ENCODE data around the gene KRTAP5-6. TPM values are rescaled to one million over a fixed set of nuclear protein-coding genes. Genes with fewer than 3 reads are reported as not detected.

Gene KRTAP5-6
- polyA plus RNA-seq, 4 donors = 0.14 TPM; not detected in 3

DNA sequence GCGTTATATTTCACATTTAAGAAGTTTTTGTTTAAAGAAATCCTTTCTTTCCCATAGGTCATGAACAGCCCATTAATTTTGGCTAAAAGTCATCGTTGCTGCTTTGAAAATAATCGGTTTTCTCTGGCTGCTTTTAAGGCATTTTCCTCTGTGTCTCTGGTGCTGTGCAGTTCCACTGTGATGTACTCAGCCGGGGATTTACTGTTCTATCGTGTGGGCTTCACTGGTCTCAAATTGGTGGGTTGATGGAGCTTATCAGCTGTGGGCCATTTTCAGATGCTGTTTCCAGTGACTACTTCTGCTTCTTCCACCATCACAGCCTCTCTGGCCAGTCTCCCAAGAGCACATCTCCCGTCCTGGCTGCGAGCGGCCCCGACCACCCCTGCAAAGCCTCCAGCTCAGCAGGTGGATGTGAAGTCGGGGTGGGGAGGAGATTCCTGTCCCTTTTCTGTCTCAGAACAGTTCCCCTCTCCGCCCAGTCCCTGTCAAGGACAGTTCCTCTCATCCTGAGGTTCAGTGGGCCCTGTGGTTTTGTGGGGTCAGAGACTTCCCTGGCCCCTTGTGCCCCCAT, 33.1 kb downstream of the KRTAP5-6 start:
- no peak for DNase-seq (ENCODE audit: low read depth in 4 of 4, low spot score in 3 of 4)

DNA sequence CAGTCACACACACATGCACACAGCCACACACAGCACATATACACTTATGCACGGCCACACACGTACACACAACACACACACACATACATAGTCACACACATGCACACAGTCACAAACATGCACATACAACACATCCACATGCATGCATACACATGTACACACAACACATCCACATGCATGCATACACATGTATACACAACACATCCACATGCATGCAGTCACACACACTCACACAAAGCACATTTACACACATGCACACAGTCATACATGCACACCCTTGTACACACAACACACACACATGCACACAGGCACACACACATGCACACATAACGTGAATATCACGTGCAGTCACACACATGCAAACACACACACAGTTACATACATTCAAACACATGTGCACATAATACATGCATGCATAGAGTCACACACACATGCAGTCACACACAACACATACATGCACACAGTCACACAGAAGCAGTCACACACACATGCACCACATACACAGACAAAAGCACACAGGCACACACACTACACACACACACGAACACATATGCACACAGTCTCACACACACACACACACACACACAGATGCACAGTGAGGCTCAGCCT, 34.6 kb downstream of the KRTAP5-6 start:
- no peak for DNase-seq (ENCODE audit: low read depth in 4 of 4, low spot score in 3 of 4)

DNA sequence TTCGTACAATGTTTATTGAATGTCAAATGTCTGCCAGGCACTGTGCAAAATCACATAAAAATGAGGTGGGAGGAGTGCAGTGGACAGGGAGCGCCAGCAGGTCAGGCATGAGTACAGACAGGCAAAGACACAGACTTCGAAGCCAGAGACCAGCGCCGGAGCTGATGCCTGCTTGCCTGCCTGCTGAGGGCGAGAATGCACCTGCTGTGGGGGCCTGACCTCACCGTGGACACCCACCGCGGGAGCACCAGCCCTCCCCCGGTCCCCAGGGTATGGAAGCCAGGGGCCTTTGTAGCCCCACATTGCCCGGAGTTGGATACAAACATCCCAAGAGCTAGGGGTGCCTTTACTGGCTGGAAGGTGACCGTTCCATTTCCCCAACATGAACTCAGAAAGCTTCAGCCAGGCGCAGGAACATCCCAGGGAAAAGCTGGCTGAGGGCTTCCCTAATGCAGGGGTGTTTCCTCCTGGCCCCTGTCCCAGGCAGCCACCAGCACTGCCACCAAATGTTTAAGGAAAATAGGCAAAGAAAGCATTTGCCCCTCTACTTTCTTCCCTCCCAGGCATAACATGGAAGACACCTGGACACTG, 35.5 kb downstream of the KRTAP5-6 start:
- DNase-seq (ENCODE audit: low read depth in 4 of 4, low spot score in 3 of 4) = no peak

DNA sequence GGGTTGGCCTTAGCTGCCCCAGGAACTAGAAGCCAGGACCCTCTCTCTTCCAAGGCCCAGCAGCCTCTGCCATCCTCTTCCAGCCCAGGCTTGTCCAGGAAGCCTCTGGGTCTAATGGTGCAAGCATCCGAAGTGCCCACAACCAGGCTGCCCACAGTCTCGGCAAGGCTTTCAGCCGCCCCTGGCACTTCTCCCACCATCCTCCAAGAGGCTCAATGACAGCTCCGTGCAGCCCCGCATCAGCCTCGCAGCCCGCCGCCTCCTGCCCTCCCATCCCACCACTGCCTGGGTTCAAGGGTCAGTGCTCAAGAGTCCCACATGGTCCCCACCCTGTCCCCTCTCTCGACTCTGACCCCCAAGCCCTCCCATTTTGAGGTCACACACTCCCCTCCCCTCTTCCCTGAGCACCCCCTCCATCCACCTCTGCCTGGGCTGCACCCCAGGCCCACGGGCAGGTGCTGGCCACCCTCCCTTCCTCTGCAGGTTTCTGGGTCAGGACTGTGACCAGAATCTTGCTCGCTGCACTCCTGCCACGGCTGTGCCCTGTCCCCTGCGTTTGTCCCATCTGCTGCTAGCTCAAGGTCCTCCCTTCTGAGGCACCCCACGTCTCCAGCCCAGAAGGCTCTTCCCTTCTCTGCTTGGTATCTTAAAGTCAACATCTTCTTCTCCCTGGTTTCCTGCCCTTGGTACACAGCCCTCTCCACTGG, 36.2 kb downstream of the KRTAP5-6 start:
- DNase-seq (ENCODE audit: low read depth in 4 of 4, low spot score in 3 of 4) = no peak

DNA sequence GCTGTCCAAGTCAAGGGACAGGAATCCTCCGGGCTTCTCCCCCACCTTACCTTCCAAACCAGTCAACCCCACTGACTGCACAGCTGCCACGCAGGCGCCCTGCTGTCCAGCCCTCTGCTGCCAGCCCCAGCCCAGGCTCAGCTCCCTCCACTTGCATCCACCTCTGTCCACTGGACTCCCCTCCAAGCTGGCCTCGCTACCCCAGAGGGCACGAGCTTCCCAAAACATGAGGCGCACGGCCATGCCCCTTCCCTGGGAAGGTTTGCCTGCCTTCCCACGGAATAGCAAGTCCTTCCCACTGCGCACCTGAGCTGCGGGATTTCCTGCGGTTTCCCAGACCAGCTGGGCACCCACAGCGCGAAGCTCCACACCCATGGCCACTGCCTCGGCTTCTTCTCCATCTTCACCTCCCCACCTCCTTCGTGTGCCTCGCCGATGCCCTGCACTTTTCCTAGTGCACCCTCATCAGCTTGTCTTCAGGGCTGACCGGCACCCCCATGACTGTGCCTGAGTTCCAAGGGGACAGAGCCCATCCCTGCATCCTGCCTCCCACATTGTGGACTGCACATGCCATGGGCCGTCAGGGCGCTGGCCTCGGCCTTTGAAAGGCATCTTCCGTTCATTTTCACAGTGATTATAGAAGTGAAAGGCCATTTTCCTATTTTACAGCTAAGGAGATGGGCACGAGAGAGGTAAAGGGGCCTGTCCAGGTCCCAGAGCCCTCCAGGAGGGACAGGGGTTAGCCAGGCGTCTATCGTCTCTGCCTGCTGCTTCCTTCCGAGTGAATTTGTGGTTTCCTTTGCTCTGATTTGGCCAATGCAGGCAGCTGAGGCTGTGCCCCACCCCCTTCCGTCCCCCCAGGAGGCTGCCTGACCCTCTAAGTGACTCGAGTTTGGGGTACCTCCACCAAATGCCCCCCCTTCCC, 37.0 kb downstream of the KRTAP5-6 start:
- no peak for DNase-seq (ENCODE audit: low read depth in 4 of 4, low spot score in 3 of 4)

DNA sequence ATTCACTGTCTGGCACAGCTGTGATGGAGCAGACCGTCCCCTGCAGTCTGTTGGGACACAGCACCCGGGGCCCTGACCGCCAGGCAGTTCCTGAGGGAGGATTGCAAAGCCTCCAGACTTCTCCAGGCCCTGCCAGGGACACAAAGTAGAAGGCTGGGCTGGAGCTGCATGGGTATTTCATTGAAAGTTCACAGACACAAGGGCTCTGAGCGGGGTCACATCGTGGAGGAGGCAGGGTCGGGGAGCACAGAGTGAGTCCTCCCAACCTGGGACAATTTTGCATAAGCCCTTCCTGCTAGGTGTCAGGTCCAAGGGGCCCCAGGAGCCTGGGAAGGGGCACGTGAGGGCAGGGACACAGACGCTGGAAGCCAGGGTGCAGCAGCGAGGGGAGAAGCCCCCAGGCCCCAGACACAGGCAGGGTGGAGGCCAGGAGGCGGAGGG, 37.7 kb downstream of the KRTAP5-6 start:
- no peak for DNase-seq (ENCODE audit: low read depth in 4 of 4, low spot score in 3 of 4)

DNA sequence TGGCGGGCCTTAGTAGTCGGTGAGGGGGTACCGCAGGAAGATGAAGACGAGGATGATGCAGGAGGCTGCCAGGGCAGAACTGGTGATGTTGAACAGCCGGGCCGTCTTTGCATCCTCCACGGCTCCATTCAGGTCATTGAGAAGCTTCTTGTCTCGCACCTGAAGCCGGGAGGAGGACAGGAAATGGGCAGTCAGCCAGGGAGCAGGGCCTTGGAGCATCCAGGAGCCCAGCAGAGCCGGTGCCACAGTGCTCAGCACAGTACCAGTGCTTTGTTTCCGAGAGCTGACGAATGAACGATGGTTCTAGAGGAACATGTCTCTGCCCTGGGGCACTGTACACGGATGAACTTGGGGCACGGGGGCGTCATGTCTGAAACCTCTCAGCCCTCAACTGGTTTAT, 38.3 kb downstream of the KRTAP5-6 start:
- DNase-seq (ENCODE audit: low read depth in 4 of 4, low spot score in 3 of 4) = no peak

DNA sequence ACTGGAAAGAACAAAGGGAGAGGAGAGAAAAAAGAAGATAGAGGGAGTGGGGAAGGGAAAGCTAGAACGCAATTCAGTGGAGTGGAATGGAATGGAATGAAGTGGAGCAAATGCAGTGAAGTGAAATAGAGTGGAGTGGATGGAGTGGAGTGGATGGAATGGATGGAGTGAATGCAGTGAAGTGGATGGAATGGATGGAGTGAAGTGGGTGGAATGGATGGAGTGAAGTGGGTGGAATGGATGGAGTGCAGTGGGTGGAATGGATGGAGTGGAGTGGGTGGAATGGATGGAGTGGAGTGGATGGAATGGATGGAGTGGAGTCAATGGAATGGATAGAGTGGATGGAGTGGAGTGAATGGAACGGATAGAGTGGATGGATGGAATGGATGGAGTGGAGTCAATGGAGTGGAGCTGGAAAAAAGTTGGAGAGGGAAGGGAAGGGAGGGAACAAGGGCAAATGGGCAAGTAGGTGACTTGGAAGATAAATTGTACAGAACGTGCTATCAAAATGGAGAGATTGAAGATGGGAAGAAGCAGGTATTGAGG, 39.5 kb downstream of the KRTAP5-6 start:
- no peak for DNase-seq (ENCODE audit: low read depth in 4 of 4, low spot score in 3 of 4)

DNA sequence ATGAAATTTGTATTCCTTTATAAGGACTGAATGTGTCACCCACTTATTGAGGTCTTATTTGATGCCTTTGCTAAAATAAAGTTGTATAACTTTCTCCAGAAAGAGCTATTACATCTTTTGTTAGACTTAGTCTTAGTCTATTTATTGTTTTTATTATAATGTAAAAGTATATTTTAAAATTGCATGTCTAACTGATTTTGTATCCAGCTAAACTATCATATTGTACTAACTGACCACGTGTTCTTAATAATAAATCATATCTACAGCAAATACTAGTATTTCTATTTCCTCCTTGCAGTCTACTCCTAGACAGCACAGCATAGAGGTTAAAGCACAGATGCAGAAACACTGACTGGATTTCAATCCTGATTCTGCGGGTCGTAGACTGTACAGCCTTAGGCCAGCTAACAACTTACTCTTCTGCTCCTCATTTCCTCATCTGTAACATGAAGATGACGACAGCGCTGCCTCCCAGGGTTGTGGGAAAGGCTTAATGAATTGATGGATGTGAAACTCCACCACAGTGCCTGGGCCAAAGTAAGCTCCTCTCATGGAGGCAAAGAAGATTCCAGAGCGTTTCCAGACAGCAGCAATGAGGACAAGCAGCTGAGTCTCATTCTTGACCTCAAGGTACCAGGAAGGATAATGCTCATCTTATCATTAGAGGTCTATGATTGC, 40.2 kb downstream of the KRTAP5-6 start:
- DNase-seq (ENCODE audit: low read depth in 4 of 4, low spot score in 3 of 4) = no peak

DNA sequence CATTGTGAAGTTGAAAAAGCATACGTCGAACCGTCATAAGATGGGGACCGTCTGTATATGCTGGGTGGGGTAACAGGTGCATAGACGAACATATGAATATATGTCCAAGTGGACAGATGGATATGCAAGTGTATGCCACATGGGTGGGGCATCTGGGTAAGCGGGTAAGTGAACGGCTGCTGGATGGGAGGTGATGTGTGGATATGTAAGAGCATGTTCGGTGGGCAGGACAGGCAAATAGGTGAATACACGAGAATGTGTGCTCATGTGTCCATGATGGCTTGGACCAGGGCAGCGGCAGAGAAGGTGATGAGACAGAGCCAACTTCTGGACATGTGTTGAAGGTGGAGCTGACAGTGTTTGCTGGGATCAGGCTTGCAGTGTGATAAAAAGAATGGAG, 41.4 kb downstream of the KRTAP5-6 start:
- DNase-seq (ENCODE audit: low read depth in 4 of 4, low spot score in 3 of 4) = no peak

DNA sequence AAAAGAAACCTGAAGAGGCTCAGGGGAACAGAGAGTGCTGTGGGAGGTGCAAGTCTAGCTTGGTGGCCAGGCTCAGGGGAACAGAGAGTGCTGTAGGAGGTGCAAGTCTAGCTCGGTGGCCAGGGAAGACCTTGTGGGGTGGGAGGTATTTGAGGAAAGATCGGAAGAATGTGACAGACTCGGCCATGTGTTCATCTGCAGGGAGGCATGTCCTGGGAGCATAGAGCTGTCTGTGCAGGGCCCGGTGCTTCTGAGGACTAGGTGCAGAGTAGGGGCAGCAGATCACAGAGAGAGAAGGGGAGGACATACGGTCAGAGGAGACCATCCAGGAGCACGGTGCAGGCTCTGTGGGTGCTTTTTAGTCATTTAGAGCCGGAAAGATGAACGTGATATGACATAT, 42.6 kb downstream of the KRTAP5-6 start:
- DNase-seq (ENCODE audit: low read depth in 4 of 4, low spot score in 3 of 4) = no peak

DNA sequence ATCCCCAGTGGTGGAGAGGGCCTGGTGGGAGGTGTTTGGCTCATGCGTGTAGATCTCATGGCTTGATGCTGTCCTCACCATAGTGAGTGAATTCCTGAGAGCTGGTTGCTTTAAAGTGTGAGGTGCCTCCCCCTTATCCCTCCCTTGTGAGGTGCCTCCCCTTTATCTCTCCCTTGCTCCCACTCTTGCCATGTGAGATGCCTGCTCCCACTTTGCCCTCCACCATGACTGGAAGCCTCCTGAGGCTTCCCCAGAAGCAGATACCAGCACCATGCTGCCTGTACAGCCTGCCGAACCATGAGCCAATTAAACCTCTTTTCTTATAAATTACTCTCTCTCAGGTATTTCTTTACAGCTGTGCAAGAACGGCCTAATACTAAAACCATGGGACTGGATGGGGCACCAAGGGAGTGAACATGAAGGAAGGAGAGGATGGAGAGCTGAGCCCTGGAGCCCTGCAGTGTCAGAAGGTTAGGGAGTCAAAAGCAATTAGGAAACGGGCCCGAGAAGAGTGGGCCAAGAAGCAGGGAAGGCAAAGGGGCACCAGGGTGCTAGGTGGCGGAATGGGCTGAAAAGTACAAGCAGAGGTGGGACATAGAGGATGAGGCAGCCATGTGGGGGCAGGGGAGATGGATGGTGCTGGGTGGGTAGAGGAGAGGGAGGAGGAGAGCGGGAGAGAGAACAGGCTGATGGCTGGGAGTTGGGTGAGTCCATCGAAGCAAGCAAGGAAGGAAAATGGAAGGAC, 44.0 kb downstream of the KRTAP5-6 start:
- no peak for DNase-seq (ENCODE audit: low read depth in 4 of 4, low spot score in 3 of 4)

DNA sequence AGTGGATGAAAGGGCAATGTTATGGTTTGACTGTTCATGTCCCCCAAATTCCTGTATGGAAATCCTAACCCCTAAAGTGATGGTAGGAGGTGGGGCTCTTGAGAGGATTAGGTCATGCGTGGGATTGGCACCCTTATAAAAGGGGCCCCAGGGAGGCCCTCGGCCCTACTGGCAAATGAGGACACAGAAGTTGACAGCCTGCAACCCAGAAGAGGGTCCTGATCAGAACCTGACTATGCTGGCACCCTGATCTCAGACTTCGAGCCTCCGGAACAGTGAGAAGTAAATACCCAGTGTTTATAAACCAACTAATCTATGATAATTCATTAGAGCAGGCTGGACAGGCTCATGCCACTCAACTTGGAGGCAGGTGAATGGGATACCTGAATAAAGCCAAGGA, 44.7 kb downstream of the KRTAP5-6 start:
- no peak for DNase-seq (ENCODE audit: low read depth in 4 of 4, low spot score in 3 of 4)

DNA sequence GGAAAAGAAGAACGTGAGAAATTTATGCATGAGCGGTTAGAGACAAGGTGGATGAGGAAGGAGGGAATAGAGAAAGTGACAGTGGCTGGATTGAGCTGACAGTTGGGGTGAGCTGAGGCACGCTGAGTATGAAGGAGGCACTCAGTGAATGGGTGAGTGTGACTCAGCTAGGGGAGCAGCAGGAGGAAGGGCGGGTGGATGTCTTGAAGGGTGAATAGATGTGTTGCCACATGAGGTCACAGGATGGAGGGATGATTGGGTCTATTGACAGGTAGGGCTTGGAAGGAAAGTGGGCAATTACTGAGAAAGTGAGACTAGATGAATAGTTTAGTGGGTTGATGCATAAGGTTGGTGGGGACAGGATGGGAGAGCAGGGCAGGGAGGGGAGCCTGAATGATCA, 45.4 kb downstream of the KRTAP5-6 start:
- DNase-seq (ENCODE audit: low read depth in 4 of 4, low spot score in 3 of 4) = no peak

DNA sequence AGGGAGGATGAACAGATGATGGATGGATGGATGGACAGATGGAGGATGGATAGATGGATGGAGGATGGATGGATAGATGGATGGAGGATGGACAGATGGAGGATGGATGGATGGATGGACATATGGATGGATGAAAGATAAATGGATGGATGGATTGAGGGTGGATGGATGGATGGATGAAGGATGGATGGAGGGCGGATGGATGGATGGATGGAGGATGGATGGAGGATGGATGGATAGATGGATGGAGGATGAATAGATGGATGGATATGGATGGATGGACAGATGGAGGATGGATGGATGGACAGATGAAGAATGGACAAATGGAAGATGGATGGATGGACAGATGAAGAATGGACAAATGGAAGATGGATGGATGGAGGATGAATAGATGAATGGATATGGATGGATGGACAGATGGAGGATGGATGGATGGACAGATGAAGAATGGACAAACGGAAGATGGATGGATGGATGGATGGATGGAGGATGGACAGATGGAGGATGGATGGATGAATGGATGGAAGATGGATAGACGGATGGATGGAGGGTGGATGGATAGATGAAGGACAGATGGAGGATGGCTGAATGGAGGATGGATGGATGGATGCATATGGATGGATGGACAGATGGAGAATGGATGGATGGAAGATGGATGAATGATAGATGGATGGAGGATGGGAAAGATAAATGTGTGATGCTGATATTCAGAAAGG, 46.0 kb downstream of the KRTAP5-6 start:
- DNase-seq (ENCODE audit: low read depth in 4 of 4, low spot score in 3 of 4) = no peak

DNA sequence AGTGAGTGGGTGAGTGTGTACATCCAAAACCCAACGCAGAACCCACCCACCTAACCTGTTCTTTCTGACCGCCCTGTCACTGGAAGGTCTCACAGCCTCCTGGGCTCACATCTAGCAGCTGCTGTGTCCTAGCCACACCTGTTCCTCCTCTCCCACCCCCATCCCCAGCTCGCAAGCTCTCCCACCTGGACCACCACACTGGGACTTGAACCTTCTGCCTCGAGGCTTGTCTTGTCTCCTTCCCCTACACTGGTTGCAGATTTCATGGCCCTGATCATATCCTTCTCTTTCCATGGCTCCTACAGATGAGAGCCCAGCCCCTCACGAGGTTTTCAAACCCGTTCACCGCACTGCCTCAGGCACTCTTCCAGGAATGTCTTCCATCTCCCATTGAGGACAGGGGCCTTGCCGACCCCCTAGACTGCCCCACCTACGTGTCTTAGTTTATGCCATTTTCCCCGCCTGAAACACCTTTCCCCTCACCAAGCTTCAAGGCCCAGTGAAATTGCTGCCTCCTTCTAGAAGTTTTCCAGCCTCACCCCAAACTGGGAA, 46.7 kb downstream of the KRTAP5-6 start:
- DNase-seq (ENCODE audit: low read depth in 4 of 4, low spot score in 3 of 4) = no peak

DNA sequence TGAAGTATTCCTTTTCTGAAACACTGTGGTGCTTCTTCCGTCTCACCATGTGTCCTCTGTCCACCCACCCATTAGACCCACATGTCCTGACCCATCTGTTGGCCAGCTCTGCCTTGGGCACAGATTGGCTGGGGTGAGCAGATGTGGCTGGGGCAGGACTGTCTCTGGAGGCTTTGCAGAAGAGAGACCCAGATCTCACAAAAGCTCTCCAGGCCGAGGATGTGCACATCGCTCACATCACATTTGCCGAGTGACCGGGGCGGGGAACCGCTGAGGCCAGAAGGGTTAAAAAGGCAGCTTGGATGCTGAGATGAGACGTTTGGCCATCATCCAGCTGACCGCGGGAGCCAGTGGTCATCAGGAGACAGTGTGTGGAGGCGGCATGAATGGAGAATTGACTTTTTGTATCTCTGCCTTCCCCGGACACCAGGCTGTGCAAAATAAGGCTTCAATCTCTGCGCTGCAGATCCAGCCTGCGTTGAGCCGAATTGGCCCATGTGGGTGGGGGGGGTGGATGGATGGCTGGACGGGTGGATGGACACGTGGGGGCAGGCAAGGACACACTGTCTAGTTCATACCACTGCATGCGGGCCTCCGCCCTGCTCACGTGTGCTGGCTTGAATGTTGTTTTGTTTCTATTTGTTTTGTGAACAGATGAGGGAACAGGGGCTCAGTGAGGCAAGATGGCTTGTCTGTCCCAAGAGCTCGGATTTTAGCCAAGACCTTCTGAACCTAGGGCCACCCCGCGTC, 47.3 kb downstream of the KRTAP5-6 start:
- DNase-seq (ENCODE audit: low read depth in 4 of 4, low spot score in 3 of 4) = no peak
